ENCODE data around the gene SOCS6.
A peak's percentile ranks its signal among the peaks of the same experiment; 100 is the strongest.

SOCS6 gene

DNA sequence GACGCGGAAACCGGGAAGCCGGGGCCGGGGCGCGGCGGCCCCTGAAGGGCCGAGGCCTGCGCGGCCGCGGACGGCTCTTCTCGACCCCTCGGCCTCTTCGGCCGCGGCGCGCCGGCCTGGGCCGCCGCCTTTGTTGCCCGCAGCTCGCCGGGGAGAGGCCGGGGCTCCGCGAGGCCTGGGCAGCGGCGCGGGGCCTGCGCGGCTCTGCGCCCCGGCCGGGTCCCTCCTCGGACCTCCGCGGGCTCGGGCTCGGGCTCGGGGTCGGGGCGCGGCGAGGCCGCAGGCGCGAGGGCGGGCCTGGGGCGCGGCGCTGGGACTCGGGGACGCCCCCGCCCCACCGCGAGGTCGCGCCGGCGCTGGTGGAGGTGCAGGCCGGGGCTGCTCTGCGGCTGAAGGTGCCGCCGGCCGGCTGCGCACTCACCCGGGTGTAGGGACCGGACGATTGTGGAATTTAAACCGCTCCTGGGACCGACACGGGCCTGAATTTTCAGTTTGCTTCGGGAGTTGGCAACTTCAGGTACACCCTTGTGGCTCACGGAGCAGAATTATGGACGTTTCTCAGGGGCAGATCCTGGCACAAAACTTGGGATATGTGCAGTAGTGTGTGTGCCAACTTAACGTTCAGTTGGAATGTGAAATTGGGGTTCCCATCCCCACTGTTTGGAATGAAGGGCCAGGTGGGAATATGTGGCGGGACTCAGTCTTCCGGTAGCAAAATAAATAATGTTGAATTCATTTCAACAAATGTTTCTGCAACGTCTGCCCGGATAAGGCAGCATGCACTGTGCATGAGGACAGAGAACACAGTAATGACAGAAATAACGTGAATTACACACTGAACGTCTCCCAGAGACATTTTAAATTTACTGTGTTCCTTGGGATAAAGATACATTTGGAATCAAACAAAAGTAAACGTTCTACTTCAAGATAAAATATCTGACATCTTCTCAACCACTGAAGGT lies 787 bp downstream of the SOCS6 start:
- peak in 1 of 3 donors; percentile 15 for DNase-seq (ENCODE audit: low read depth in 3 of 3)

DNA sequence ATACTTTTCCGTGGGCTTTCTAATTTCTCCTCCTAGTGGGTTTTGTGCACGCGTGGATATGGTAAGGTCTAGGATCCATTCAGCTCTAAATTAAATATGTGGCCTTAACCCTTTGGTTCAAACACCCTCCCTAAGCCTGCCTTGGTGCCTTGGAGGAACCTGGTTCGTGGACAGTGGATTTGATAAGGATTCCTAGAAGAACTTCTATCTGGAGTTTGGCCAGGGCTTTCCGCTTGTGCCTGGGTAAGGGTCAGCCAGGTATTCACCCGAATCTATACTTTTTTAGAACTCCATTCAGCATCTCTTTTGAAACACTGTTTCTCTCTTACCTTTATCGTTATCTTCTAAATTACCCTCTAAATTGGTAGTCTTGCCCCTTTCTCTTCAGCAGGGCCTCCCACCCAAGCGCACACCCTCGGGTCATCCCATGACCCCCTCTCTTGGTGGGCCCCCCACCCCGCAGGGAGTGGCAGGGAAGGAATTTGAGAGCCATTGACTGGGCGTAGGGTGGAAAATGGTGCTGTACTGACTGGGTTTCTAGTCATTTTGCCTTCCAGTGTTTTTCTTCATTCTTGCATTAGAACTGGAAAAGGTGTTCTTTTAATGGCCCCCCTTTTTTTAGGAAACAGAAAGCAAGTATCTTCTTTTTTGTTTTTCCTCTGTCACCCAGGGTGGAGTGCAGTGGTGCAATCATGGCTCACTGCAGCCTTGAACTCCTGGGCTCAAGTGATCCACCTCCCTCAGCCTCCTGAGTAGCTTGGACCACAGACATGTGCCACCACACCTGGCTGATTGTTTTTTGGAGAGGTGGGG lies 1.8 kb downstream of the SOCS6 start:
- DNase-seq (ENCODE audit: low read depth in 3 of 3) = no peak

DNA sequence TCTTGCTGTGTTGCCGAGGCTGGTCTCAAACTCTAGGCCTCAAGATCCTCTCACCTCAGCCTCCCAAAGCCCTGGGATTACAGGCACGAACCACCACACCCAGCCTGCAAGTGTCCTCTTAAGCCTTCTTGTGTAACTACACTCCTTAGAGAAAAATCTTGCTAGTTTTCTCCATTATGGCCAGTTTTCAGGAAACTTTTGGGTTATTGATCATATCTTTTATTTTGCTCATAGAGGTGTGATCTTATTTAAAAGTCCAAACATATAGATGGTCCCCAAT lies 2.4 kb downstream of the SOCS6 start:
- DNase-seq (ENCODE audit: low read depth in 3 of 3) = no peak

DNA sequence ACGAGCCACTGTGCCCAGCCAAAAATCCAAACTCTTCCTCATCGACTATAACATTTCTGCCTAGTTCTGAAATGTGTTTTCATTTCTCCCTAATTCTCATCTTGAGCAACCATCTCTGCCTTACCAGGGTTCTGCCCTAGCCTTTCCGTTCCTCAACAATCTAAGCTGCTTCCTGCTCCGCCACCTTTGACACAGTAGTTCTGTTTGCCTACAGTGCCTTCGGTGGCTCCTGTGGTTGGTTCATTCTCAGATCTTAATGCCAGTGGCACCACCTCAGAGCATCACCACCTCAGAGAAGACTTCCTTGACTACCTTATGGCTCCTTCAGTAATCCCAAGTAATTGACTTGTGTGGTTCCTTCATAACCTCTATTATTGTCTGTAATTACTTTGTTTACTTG lies 3.8 kb downstream of the SOCS6 start:
- DNase-seq (ENCODE audit: low read depth in 3 of 3) = no peak

DNA sequence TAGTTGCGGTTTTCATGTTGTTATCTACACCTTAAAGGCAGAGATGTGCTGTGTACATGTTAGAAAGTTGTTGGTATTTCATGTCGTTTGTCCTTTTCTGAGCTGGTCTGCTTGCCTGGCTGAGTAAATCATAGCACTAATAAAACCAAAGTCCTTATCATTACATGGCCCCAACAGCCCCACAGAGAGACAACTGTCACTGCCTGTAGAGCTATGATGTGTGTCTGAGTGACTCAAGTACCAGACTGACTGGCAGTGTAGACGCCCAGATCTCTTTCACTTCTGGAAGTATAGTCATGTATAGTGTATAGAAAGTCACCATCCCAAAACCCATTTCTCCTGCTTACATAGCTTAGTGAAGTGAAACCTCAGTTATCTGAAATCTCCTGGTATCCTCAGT lies 4.3 kb downstream of the SOCS6 start:
- no peak for DNase-seq (ENCODE audit: low read depth in 3 of 3)

DNA sequence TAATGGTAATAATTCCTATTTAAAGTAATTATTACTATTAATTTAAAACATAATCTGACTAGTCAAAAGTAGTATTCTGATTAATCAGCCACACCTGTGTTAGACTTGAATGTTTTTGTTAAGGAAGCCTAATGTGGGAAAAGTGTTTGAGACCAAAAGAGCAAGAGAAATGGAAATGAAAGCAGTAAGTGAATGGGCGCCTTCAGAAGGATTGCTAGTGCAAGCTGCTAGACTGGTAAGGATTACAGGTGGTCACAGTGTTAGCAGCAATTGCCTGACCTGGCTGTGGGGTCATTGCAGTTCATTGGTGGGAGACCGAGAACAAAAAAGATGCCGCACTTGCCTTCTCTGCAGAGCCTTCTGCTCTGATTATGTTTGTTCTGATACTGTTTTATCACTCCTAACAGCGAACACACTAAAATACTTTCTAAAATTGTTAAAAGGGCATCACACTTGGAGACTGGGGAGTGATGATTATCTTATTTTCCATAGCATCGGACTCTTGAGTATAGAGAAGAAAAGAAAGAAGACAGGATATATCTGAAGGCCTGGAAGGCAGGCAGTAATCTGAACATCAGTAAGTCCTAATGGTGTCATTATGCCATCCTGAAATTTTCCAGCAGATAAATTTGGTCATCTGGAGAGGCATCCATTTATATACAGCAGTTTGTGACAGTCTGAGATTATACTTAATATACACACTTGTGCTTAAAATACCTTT lies 5.8 kb downstream of the SOCS6 start:
- no peak for DNase-seq (ENCODE audit: low read depth in 3 of 3)

DNA sequence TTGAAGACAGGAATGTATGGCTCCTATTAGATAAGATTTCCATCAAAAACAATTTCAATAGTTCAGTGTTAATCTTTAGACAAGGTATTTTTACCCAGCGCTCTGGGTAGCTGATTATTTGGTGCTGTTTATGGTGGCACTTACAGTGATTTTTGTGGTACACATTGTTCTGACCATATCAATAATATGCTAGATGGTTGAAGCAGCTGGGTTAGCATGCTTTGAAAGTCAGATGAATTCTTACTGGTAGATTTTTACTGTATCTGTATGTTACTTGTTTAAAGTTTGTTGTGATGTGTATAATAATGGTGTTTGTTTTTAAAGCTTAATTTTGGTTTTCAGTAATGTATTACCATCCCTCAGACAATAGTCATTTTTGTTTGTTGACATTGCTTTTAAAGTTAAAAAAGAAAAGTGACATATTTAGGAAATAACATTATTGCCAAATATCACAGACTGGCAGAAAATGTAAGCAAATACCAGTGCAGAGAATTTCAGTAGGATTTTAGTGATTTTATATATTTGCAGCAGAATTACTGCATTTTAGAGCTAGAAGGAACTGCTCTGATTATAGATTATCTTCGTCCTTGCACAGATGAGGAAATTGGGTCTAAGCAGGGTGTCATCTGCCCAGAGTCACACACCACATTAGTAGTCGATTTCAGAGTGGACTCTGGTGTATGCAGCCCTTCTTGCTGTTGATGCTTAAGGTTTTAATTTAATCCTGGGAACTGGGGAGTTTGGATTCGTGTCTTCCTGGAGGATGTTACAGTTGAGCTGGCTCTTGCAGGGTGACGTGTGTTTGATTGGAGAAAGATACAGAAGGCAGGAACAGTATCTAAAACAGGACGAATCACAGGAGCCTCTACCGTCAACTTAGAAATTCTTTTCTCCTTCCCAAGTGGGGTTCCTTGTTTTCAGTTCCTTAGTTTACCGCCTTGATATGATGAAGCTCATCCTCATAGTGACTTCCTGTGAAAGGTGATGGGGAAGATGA lies 6.6 kb downstream of the SOCS6 start:
- no peak for DNase-seq (ENCODE audit: low read depth in 3 of 3)

DNA sequence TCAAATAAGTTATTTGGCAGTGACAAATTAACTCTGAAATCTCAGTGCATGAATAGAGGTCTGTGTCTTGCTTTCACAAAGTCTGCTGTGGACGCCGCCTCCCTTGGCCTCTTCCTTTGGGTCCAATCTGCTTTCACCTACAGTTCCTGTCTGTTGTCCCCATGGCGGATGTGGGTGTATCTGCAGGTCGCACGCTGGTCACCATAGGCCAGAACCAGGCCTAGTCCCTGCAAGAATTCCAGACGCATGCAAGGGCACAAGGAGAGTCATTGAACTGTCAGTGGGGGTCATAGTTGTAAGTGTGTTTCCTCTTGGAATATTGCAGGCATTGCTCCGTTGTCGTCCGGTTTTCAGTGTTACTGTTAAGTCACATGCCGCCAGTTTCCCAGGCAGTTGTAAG lies 7.4 kb downstream of the SOCS6 start:
- DNase-seq (ENCODE audit: low read depth in 3 of 3) = no peak

DNA sequence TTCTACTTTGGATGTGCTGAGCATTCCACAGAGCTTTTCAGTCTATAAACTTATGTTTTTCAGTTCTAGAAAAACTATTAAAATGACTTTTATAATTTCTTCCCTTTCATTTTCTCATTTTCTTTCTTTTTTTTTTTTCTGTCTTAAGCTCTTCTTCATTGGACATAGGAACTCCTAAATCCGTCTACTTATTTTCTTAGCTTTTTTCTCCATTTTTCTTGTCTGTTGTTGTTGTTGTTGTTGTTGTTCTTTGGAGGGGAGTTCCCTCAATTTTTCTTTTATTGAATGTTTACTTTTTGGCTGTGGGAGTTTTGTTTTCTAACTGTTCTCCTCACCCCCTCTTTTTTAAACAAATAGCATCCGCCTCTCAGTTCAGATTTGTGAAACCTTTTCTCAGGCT lies 7.9 kb downstream of the SOCS6 start:
- DNase-seq (ENCODE audit: low read depth in 3 of 3) = no peak

DNA sequence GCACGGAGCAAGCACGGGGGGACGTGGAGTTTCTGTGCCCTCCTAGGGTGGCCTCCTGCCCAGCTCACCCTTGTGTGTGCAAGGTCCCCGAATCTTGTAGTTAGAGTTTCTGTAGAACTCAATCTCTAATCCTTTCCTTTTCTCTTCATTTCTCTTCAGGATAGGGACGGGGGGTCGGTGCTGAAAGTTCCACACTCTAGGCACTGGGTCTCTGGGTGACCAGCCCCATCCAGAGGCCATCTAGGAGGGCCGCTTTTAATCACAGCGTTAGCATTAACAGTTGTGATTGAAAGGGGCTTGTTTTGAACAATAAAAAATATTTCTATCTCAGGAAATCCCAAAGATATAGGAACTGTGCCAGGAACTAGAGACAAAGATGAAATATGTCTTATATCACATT lies 10.5 kb downstream of the SOCS6 start:
- DNase-seq (ENCODE audit: low read depth in 3 of 3) = no peak

DNA sequence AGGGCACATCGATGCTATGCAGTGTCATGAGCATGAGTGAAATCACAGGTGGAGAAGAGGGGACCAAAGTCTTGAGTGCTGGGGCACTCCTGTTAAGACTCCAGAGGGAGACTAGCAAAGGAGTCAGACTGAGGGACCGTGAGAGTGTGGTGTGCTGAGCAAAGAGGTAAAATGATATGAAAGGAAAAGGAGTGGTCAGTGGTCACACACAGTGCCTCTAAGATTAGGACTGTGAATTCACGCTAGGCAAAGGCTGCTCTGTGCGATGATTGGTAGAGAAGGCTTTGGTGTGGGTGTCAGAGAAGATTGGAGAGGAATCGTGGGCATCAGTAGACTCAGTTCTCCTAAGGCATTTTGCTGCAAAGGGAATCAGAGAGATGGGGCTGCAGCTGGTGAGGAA lies 12.8 kb downstream of the SOCS6 start:
- DNase-seq (ENCODE audit: low read depth in 3 of 3) = no peak

DNA sequence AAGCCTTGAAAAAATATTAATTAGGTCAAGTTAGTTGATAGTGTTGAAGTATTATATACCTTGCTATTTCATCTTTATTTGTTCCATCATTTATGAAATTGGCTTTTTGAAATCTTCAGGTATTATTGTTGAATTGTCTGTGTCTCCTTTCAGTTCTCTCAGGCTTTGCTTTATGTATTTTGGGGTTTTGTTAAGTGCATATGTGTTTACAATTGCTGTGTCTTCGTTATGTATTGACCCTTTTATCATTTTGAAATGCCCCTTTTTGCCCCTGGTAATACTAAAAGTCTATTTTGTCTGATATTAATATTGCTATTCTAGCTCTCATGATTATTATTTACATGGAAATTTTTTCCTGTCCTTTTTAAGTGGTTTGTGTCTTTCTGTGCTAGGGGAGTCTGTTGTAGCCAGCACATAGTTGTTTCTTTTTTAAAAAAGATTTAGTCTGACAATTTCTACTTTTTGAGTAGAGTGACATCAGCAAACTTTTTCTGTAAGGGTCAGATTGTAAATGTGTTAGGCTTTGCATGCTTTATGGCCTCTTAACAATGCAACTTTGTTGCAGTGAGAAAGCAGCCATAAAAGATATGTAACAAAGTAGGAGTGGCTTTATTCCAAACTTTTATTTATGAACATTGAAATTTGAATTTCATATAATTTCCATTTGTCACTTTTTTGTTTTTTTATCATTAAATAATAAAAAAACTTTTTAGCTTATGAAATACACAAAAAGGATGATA lies 19.9 kb downstream of the SOCS6 start:
- no peak for DNase-seq (ENCODE audit: low read depth in 3 of 3)

DNA sequence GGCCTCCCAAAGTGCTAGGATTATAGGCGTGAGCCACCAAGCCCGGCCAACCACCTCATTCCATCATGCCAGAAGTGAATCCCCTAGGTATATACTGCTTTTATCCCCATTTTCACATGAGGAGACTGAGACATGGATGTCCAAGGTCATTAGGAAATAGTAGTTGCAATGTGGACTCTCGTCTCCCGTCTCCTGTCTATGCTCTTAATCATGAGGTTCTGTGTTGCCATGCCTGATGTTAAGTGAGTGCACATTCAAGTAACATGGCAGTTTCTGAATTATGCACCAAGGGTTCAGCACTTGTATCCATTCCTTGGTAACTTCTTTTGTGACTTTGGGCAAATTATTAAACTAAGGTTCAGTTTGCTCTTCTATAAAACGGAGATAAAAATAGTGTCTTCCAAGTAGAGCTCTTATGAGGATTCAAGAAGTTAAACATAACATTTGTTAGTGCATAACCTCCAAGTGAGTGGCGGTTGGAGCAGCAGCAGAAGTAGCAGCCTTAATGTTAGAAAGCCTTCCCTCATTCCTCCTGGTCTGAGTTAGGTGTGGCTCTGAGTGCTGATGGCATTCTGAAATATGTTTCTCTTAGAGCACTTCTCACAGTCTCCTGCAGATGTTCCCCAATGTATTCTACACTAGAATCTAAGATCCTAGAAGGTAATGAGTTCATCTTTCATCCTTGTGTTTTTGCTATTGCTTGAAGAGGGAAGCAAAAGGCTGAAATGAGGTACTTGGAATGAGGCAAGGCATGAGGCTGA lies 21.9 kb downstream of the SOCS6 start:
- DNase-seq (ENCODE audit: low read depth in 3 of 3) = no peak

DNA sequence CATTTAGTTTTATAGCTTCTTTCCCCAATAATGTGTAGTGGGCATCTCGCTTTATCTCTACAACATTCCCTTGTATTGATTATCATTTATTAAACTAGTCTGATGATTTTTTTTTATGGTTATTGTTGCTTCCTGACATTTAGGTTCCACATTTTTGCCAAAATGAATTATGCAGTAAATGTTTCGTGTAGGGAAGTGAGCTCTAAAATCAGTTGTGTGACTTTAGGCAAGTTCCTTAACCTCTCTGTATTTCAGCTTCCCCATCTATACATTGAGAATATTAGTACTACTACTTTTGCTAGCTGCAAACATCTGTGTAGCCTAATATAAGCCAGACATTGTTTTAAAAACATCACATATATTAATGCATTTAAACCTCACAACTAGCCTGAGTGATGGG lies 22.9 kb downstream of the SOCS6 start:
- no peak for DNase-seq (ENCODE audit: low read depth in 3 of 3)

DNA sequence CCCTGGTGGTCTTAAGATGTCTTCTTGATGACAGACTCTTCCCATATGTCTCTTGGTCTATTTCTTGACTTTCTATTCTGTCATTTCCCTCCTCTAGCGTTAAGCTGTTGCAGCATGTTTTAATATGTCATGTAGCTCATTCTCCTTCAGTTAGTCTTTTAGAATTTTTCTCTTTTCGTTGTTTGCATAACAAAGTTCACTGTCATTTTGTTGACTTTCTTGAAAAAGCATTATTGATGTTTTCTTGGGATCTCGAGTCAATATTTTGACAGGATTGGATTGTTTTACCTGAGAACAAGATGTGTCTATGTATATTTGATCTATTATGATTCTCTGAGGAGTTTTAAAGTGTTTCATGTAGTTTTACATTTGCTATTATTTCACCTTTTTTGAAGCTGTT lies 24.8 kb downstream of the SOCS6 start:
- no peak for DNase-seq (ENCODE audit: low read depth in 3 of 3)

DNA sequence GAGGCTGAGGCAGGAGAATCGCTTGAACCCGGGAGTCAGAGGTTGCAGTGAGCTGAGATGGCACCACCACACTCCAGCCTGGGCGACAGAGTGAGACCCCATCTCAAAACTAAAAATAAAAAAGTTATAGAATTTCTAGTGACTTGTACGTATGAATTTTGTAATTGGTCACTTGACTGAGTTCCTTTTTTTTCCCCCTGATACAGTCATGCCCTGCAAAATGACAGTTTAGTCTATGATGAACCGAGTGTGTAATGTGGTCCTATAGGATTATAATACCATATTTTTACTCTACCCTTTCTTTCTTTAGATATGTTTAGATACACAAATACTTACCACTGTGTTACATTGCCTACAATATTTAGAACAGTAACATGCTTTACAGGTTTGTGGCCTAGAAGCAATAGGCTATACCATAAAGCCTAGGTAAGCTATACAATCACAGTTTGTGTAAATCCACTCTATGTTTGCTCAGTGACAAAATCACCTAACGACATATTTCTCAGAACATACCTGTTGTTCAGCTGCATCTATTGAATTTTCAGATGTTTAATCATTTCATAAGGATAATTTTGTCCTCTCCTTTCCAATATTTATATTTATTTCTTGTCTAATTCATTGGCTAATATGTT lies 25.4 kb downstream of the SOCS6 start:
- no peak for DNase-seq (ENCODE audit: low read depth in 3 of 3)

DNA sequence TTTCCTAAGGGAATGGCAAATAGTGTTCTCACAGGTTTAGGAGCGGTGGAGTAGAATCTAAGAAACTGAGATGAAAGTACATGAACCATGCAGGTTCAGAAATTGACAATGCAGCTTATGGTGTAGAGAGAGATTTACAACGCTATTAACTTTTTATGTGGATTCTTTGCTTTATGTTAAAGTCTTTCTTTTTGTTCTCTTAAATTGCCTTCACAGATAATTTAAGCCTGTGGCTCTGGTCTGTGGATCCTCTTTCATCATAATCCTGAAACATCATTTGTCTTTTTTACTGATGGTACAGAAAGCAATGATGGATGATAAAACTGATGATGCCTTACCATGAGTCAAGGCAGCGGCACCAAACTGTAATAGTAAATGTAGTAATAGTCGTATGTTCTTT lies 30.3 kb downstream of the SOCS6 start:
- no peak for DNase-seq (ENCODE audit: low read depth in 3 of 3)

DNA sequence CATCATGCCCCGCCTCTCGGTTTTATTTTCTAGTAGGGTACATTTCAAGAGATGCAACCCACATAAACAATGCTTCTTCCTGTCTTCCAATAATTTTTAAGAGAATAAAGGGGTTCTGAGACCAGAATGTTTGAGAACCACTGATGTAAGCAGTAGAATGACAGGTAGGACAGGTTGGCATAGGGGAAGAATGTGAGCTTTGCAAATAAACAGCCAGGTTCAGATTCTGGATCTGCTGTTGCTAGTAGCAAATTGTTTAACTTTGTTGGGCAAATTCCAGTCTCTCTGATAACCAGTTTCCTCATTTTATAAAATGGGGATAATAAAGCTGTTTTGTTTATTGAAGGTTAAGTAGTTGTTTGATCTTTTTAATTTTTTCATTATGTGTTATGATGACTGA lies 32.8 kb downstream of the SOCS6 start:
- DNase-seq (ENCODE audit: low read depth in 3 of 3) = no peak

DNA sequence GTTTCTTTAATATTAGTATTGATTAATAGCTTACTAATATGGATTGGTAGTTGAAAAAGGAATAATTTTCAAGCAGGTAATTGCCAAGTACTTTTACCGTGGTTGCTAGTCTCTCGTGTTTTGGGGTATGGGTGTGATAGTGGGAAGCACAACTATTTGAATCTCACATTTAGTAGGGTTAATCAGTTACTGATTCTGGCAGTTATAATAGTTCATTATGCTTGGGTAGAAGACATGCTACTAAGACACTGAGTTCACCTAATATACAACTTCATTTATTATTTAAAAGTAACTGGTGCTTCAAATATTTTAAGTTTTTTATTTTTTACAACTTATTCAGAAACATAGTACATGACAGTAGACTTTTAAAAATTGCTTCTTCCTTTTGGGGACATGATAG lies 33.5 kb downstream of the SOCS6 start:
- no peak for DNase-seq (ENCODE audit: low read depth in 3 of 3)
